Caco-2 (cell line): ENCODE data around the gene CD63. TPM values are rescaled to one million over a fixed set of nuclear protein-coding genes. Genes with fewer than 3 reads are reported as not detected.

Source experiments
- BruUV-seq: library from RNA; stranded (reverse); fragments of 400-500 nt; replicated peaks from 2 replicates; lab custom pipeline; 2021; lab: Mats Ljungman, UMichigan
- CTCF ChIA-PET: fragments of 300-600 bp; sonication (Branson Sonifier 250); formaldehyde crosslinking; loops from one replicate; lab custom pipeline; 2022; ENCODE audit warnings: antibody characterized with exemption; lab: Charles Lee
- POLR2A ChIA-PET: fragments of 300-600 bp; sonication (Branson Sonifier 250); formaldehyde crosslinking; loops from one replicate; lab custom pipeline; 2022; ENCODE audit warnings: antibody characterized with exemption; lab: Charles Lee
- DNase-seq, 2 experiments: peaks; one replicate each; pipeline versions ENCODE4 v3.0.0 to v3.0.0-alpha.2; 2020 to 2022
- H3K27me3 ChIP-seq: replicated peaks from 2 replicates; pipeline ENCODE4 v1.6.0; 2011; ENCODE audit warnings: low read length; ENCODE audit not compliant: control insufficient read depth, insufficient read depth
- H3K36me3 ChIP-seq: 2 replicates; pipeline ENCODE4 v1.5.1; 2011; ENCODE audit warnings: low read length; ENCODE audit not compliant: control insufficient read depth, insufficient read depth
- H3K4me1 ChIP-seq: fragments of 250-450 bp; sonication (Bioruptor Pico); 2 replicates; pipeline ENCODE4 v1.5.1; 2020; ENCODE audit warnings: mild to moderate bottlenecking
- H3K4me3 ChIP-seq: 2 replicates; pipeline ENCODE4 v1.5.1; 2011; ENCODE audit warnings: low read depth, mild to moderate bottlenecking, control low read depth, low read length
- H3K9me3 ChIP-seq: fragments of 250-450 bp; sonication (Bioruptor Pico); 2 replicates; pipeline ENCODE4 v1.5.1; 2020; ENCODE audit warnings: mild to moderate bottlenecking, moderate library complexity
- H3K27ac Mint-ChIP-seq: one replicate; pipeline ENCODE4 v1.8.0; 2022; ENCODE audit warnings: mixed read lengths; ENCODE audit not compliant: unreplicated experiment
- H3K27me3 Mint-ChIP-seq: one replicate; pipeline ENCODE4 v1.8.0; 2022; ENCODE audit warnings: mixed read lengths; ENCODE audit not compliant: insufficient read depth, unreplicated experiment
- H3K36me3 Mint-ChIP-seq: one replicate; pipeline ENCODE4 v1.8.0; 2022; ENCODE audit warnings: mild to moderate bottlenecking, mixed read lengths; ENCODE audit not compliant: insufficient read depth, unreplicated experiment
- H3K4me1 Mint-ChIP-seq: one replicate; pipeline ENCODE4 v1.8.0; 2022; ENCODE audit warnings: low read depth, mixed read lengths; ENCODE audit not compliant: unreplicated experiment
- H3K4me3 Mint-ChIP-seq: one replicate; pipeline ENCODE4 v1.8.0; 2022; ENCODE audit warnings: mild to moderate bottlenecking, moderate library complexity, mixed read lengths; ENCODE audit not compliant: unreplicated experiment
- H3K9me3 Mint-ChIP-seq: one replicate; pipeline ENCODE4 v1.8.0; 2022; ENCODE audit warnings: mixed read lengths; ENCODE audit not compliant: unreplicated experiment
- intact Hi-C: fragments of 100-400 bp; cut with micrococcal nuclease; formaldehyde crosslinking; loops from one replicate; pipeline ENCODE4 v1.10.0; 2022; ENCODE audit not compliant: unreplicated experiment
- total RNA-seq: library from RNA; stranded (reverse); gene quantifications from 2 replicates; pipeline ENCODE4 v1.2.3, GENCODE V29; 2022
- TF ChIP-seq, protein P1 (sequence below), 2 experiments: fragments of 200-600 bp in 1 of 2; IDR thresholded peaks; 1 replicate in 1 of 2; 2 replicates in 1 of 2; pipeline versions ENCODE4 v1.5.1 to v1.8.0; 2011 to 2022; ENCODE audit warnings: antibody characterized with exemption in 1 of 2, control low read depth in 1 of 2, inconsistent platforms in 1 of 2, low read depth in 1 of 2, low read length in 1 of 2, mild to moderate bottlenecking in 1 of 2, moderate library complexity in 1 of 2; ENCODE audit not compliant: insufficient read depth in 1 of 2, severe bottlenecking in 1 of 2, unreplicated experiment in 1 of 2

CD63 gene
- total RNA-seq, 1 experiment from 2014 or later: 947 TPM

- no peaks in the 10 kb centered on the region for H3K9me3 ChIP-seq
- H3K27ac Mint-ChIP-seq: peak within 1 kb of the TSS; percentile 24
- no peaks in the 10 kb centered on the region for H3K9me3 Mint-ChIP-seq
- ChIA-PET CTCF (interaction anchor here (0.8 to 2.0 kb wide), 5 partner anchors 36 to 185 kb away, joined by 3 to 6 read pairs (median 4); partner anchors contain the start of gene PYM1), POLR2A (interaction anchor here (0.7 kb wide), 1 partner anchor 87 kb away, joined by 4 read pairs; the partner anchor contains the start of gene DNAJC14)
- H3K36me3 ChIP-seq: no peaks in the 10 kb centered on the region
- peak within 1 kb of the TSS; percentile 80 for H3K4me3 Mint-ChIP-seq
- H3K36me3 Mint-ChIP-seq: peaks cover 7% of the 10 kb centered on the region
- BruUV-seq: no TSS peak
- H3K4me1 Mint-ChIP-seq: peaks cover 26% of the 10 kb centered on the region
- peak; percentile 84 for DNase-seq
- peak within 1 kb of the TSS; percentile 88 for H3K4me3 ChIP-seq
- H3K27me3 ChIP-seq: no peaks in the 10 kb centered on the region
- intact Hi-C loops: loop anchor here (1.0 to 10.0 kb wide), 3 partner anchors 54 to 372 kb away; partner anchors contain the start of genes RPL41, RPS26 and ZC3H10
- TF ChIP-seq, protein P1, sequence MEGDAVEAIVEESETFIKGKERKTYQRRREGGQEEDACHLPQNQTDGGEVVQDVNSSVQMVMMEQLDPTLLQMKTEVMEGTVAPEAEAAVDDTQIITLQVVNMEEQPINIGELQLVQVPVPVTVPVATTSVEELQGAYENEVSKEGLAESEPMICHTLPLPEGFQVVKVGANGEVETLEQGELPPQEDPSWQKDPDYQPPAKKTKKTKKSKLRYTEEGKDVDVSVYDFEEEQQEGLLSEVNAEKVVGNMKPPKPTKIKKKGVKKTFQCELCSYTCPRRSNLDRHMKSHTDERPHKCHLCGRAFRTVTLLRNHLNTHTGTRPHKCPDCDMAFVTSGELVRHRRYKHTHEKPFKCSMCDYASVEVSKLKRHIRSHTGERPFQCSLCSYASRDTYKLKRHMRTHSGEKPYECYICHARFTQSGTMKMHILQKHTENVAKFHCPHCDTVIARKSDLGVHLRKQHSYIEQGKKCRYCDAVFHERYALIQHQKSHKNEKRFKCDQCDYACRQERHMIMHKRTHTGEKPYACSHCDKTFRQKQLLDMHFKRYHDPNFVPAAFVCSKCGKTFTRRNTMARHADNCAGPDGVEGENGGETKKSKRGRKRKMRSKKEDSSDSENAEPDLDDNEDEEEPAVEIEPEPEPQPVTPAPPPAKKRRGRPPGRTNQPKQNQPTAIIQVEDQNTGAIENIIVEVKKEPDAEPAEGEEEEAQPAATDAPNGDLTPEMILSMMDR (IDR thresholded peaks at IDR 0.05; ENCODE audit: insufficient read depth in 1 of 2, low read depth in 1 of 2, low read length in 1 of 2, severe bottlenecking in 1 of 2, unreplicated experiment in 1 of 2): no peak
- H3K27me3 Mint-ChIP-seq: no peaks in the 10 kb centered on the region
- H3K4me1 ChIP-seq: peaks cover 20% of the 10 kb centered on the region
Observed at GRCh38 chr12:55742719-55743405, 14.1 kb upstream of the CD63 start, which contains the start of gene GDF11. GDF11 (plus strand) TSS chr12:55743122; CDS start chr12:55743317, 195 bp downstream.

DNA sequence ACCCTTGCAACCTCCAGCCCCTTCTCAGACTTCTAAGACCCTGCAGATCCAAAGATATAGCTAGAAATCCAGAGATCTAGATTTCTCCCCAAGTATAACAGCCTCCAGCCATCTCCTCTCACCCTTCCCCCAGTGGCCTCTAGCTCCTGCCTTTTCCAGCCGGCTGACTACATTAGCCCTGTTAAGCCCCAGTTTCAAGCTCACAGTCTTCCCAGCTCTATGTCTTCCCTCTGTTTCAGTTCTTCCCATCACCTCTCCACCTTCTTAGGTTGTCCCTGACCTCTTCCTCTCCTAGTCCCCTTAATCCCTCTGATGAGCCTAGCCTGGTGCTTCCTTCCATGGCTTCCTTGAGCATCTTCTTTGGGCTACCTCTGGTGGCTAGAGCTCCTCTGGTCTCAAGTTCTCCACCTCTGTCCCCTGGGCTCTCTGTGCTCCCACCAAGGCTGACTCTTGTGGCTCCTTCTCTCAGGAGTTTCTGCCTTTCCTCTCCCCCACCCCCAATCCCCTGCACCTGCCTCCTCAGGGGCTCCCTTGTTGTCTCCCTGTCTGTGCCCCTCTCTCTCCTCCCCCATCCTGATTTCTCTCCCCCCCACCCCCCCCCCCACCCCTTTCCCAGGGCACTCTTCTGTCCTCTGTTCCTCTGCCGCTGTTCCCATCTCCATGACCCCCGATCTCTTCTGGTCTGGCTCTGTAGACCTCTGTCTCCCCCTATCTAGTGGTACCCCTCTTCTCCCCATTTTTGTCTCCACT lies 13.3 kb upstream of the CD63 start:
- peaks cover 7% of the 10 kb centered on the region for H3K36me3 Mint-ChIP-seq
- no peaks in the 10 kb centered on the region for H3K9me3 Mint-ChIP-seq
- BruUV-seq: no TSS peak
- peak overlapping the region; percentile 24 for H3K27ac Mint-ChIP-seq
- H3K4me1 Mint-ChIP-seq: peaks cover 33% of the 10 kb centered on the region
- Histone ChIP-seq H3K4me1 (peaks cover 25% of the 10 kb centered on the region), H3K27me3 (no peaks in the 10 kb centered on the region), H3K36me3 (no peaks in the 10 kb centered on the region), H3K4me3 (peak overlapping the region; percentile 25), H3K9me3 (no peaks in the 10 kb centered on the region)
- H3K27me3 Mint-ChIP-seq: no peaks in the 10 kb centered on the region
- H3K4me3 Mint-ChIP-seq: peak overlapping the region; percentile 66
- intact Hi-C loops: loop anchor here (10.0 kb wide), 1 partner anchor 373 kb away; the partner anchor contains the start of genes RPL41 and ZC3H10
- ChIA-PET CTCF (interaction anchor here (0.6 to 1.3 kb wide), 3 partner anchors 37 to 425 kb away, joined by 3 to 4 read pairs (median 4); no protein-coding TSS in a partner anchor), POLR2A (no interaction called here)
- DNase-seq: no peak
- TF ChIP-seq, protein P1 (IDR thresholded peaks at IDR 0.05; ENCODE audit: insufficient read depth in 1 of 2, low read depth in 1 of 2, low read length in 1 of 2, severe bottlenecking in 1 of 2, unreplicated experiment in 1 of 2): no peak

DNA sequence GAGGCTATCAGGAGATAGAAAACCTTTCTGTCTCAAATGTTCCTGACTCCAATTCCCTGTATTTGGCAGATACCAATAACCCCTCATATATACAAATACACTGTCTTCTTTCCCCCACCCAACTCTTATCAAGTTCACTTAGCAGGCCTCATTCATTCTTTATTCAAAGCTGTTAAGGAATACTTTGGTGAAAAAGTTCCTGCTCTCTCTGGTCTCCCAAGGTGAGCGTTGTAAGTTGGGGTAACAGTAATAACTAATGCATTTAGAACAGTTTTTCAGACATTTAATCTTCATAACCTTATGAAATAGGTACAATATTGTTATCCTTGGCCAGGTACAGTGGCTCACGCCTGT lies 10.2 kb upstream of the CD63 start:
- Mint-ChIP-seq H3K4me1 (peaks cover 28% of the 10 kb centered on the region), H3K27ac (no peak overlapping the region), H3K36me3 (no peaks in the 10 kb centered on the region), H3K9me3 (no peaks in the 10 kb centered on the region), H3K27me3 (no peaks in the 10 kb centered on the region), H3K4me3 (peak overlapping the region; percentile 77)
- ChIA-PET CTCF (interaction anchor here (0.5 to 3.8 kb wide), 27 partner anchors 9 to 450 kb away, joined by 3 to 37 read pairs (median 7); partner anchors contain the start of genes CD63, ORMDL2, PA2G4 and PYM1), POLR2A (interaction anchor here (0.8 to 1.2 kb wide), 2 partner anchors 9 to 79 kb away, joined by 3 to 9 read pairs; partner anchors contain the start of genes ORMDL2 and SARNP)
- no peaks in the 10 kb centered on the region for H3K27me3 ChIP-seq
- H3K36me3 ChIP-seq: no peaks in the 10 kb centered on the region
- H3K4me1 ChIP-seq: peaks cover 14% of the 10 kb centered on the region
- intact Hi-C loops: loop anchor here (1.0 to 2.0 kb wide), 3 partner anchors 188 to 258 kb away; partner anchors contain the start of genes PYM1 and SUOX
- no peak overlapping the region for H3K4me3 ChIP-seq
- TF ChIP-seq, protein P1 (IDR thresholded peaks at IDR 0.05; ENCODE audit: insufficient read depth in 1 of 2, low read depth in 1 of 2, low read length in 1 of 2, severe bottlenecking in 1 of 2, unreplicated experiment in 1 of 2): no peak
- H3K9me3 ChIP-seq: no peaks in the 10 kb centered on the region
- DNase-seq: no peak
- BruUV-seq: no TSS peak
